ENCODE results near the gene MEP1A. TPM values are rescaled to one million over a fixed set of nuclear protein-coding genes. Genes with fewer than 3 reads are reported as not detected.

The MEP1A gene
- total RNA-seq, 1 donor from 2014 or later, result not detected

- intact Hi-C loops (cut with micrococcal nuclease), result no loop called here
- TF ChIP-seq CTCF (IDR thresholded peaks at IDR 0.05; ENCODE audit: borderline replicate concordance), result no peak
- no peak for DNase-seq
- Histone ChIP-seq H3K27ac (replicated peaks) (no peak overlapping the region), H3K36me3 (no peaks in the 10 kb centered on the region), H3K4me1 (no peaks in the 10 kb centered on the region), H3K9me3 (replicated peaks) (no peaks in the 10 kb centered on the region), H3K27me3 (ENCODE audit: low read depth) (peaks cover 3% of the 10 kb centered on the region), H3K4me3 (no peak overlapping the region)
Measured at GRCh38 chr6:46748940-46749503, 44.2 kb upstream of the MEP1A start.

- no peak for DNase-seq
- no peak for TF ChIP-seq CTCF (IDR thresholded peaks at IDR 0.05; ENCODE audit: borderline replicate concordance)
- Histone ChIP-seq H3K9me3 (replicated peaks) (no peaks in the 10 kb centered on the region), H3K27ac (replicated peaks) (no peak overlapping the region), H3K4me1 (no peaks in the 10 kb centered on the region), H3K4me3 (no peak overlapping the region), H3K36me3 (no peaks in the 10 kb centered on the region), H3K27me3 (ENCODE audit: low read depth) (peaks cover under 1% of the 10 kb centered on the region)
- intact Hi-C loops (cut with micrococcal nuclease), result no loop called here
Measured at GRCh38 chr6:46749731-46750130, 43.5 kb upstream of the MEP1A start.

- H3K27me3 ChIP-seq (ENCODE audit: low read depth), result no peaks in the 10 kb centered on the region
- no peaks in the 10 kb centered on the region for H3K9me3 ChIP-seq (replicated peaks)
- intact Hi-C loops (cut with micrococcal nuclease), result no loop called here
- H3K4me3 ChIP-seq, result no peak overlapping the region
- peaks cover 2% of the 10 kb centered on the region for H3K4me1 ChIP-seq
- DNase-seq, result no peak
- no peak overlapping the region for H3K27ac ChIP-seq (replicated peaks)
- TF ChIP-seq CTCF (IDR thresholded peaks at IDR 0.05; ENCODE audit: borderline replicate concordance), result no peak
- H3K36me3 ChIP-seq, result no peaks in the 10 kb centered on the region
Measured at GRCh38 chr6:46751658-46752057, 41.5 kb upstream of the MEP1A start.

GRCh38 chr6:46755865-46756264 lies 37.3 kb upstream of the MEP1A start:
- Histone ChIP-seq H3K36me3 (no peaks in the 10 kb centered on the region), H3K27me3 (ENCODE audit: low read depth) (no peaks in the 10 kb centered on the region), H3K9me3 (replicated peaks) (no peaks in the 10 kb centered on the region), H3K4me1 (peaks cover 9% of the 10 kb centered on the region), H3K27ac (replicated peaks) (no peak overlapping the region), H3K4me3 (no peak overlapping the region)
- TF ChIP-seq CTCF (IDR thresholded peaks at IDR 0.05; ENCODE audit: borderline replicate concordance), result no peak
- intact Hi-C loops (cut with micrococcal nuclease), result no loop called here
- no peak for DNase-seq

GRCh38 chr6:46756469-46757213 lies 36.5 kb upstream of the MEP1A start:
- Histone ChIP-seq H3K4me3 (no peak overlapping the region), H3K27ac (replicated peaks) (no peak overlapping the region), H3K36me3 (no peaks in the 10 kb centered on the region), H3K9me3 (replicated peaks) (no peaks in the 10 kb centered on the region), H3K27me3 (ENCODE audit: low read depth) (no peaks in the 10 kb centered on the region), H3K4me1 (peaks cover 9% of the 10 kb centered on the region)
- no peak for DNase-seq
- no peak for TF ChIP-seq CTCF (IDR thresholded peaks at IDR 0.05; ENCODE audit: borderline replicate concordance)
- intact Hi-C loops (cut with micrococcal nuclease), result no loop called here

Data from left ventricle myocardium inferior (tissue), 1 donor.